Right renal pelvis (tissue), 4 donors: ENCODE measurements around the gene DHRSX. TPM values are rescaled to one million over a fixed set of nuclear protein-coding genes. Genes with fewer than 3 reads are reported as not detected.
"Not testable (repeated sequence)": the region's sequence is repeated elsewhere in the genome, so short reads cannot be mapped to it uniquely, and the experiment has no call there.

Experiments
- DNase-seq, 4 donors: peaks; one replicate each; pipeline ENCODE4 v3.0.0-alpha.2; 2013; ENCODE audit warnings: low read depth in 4 of 4, low spot score in 3 of 4, missing footprints in 1 of 4
- polyA plus RNA-seq, 4 donors: library from polyadenylated mRNA; unstranded; fragments of 120-200 nt; gene quantifications; one replicate each; pipeline ENCODE4 v1.2.1, GENCODE V29; 2013; ENCODE audit not compliant: insufficient read length in 4 of 4

Gene DHRSX
- polyA plus RNA-seq, 4 donors = 27.9 to 32.7 (median 30.1) TPM

GRCh38 chrX:2406891-2407518 is 93.8 kb downstream of the DHRSX start:
- no peak for DNase-seq

- no peak for DNase-seq
Observed at GRCh38 chrX:2404776-2405175, 96.0 kb downstream of the DHRSX start.

GRCh38 chrX:2402361-2402690 is 98.5 kb downstream of the DHRSX start:
- no peak for DNase-seq

GRCh38 chrX:2401590-2402360 is 99.0 kb downstream of the DHRSX start:
- DNase-seq = no peak

- no peak for DNase-seq
Observed at GRCh38 chrX:2401201-2401589, 99.6 kb downstream of the DHRSX start.

GRCh38 chrX:2398064-2398656 is 102.6 kb downstream of the DHRSX start:
- DNase-seq = no peak

- DNase-seq = no peak
Observed at GRCh38 chrX:2397229-2398063, 103.3 kb downstream of the DHRSX start.

GRCh38 chrX:2395261-2395992 is 105.3 kb downstream of the DHRSX start:
- DNase-seq = no peak

- no peak for DNase-seq
Observed at GRCh38 chrX:2391869-2392606, 108.7 kb downstream of the DHRSX start.

- no peak for DNase-seq
Observed at GRCh38 chrX:2390754-2391153, 110.0 kb downstream of the DHRSX start.

- DNase-seq = not testable (repeated sequence)
Observed at GRCh38 chrX:2389731-2390130, 111.0 kb downstream of the DHRSX start.

GRCh38 chrX:2389324-2389723 is 111.5 kb downstream of the DHRSX start:
- DNase-seq = no peak

- no peak for DNase-seq
Observed at GRCh38 chrX:2388669-2389068, 112.1 kb downstream of the DHRSX start.

GRCh38 chrX:2387614-2388239 is 113.0 kb downstream of the DHRSX start:
- DNase-seq = no peak

- no peak for DNase-seq
Observed at GRCh38 chrX:2385224-2385623, 115.6 kb downstream of the DHRSX start.

GRCh38 chrX:2384486-2384885 is 116.3 kb downstream of the DHRSX start:
- no peak for DNase-seq

- DNase-seq = no peak
Observed at GRCh38 chrX:2383735-2384134, 117.0 kb downstream of the DHRSX start.

- no peak for DNase-seq
Observed at GRCh38 chrX:2383144-2383543, 117.6 kb downstream of the DHRSX start.

GRCh38 chrX:2382433-2383048 is 118.2 kb downstream of the DHRSX start:
- DNase-seq = not testable (repeated sequence)
